ENCODE data around the gene RAD18. TPM values are rescaled to one million over a fixed set of nuclear protein-coding genes. Genes with fewer than 3 reads are reported as not detected.

The RAD18 gene
- total RNA-seq, 4 donors from 2014 or later, result 8.6 to 11.9 (median 9.7) TPM

DNA sequence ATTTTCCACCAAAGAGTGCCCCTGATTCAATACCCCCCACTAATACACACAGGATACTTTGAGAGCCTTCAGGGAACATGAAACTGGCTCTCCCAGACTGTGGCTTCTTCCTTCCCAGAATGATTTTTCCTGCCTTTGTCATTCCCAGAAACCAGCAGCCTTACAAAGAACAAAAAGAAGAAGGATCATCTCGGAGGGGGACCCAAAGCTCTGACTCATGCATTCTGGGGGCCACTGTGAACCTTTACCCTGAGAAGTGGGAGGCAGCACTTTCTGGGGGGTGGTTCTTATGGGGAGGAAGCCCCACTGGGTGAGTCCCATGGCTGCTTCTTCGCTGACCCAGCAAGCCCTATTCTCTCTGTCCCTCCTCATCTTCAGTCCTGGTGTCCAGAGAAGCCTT lies 44.7 kb upstream of the RAD18 start:
- in situ Hi-C loops (cut with MboI; ENCODE audit: low pct_ligation_motif_present in 1 of 4, low pct_unique_long_range_greater_than_20kb in 1 of 4, low sequenced_read_pairs in 3 of 4), result no loop called here
- H3K27ac ChIP-seq, result no peak overlapping the region
- H3K4me1 ChIP-seq, result no peaks in the 10 kb centered on the region
- WGBS, 2 donors (ENCODE audit: low coverage in 1 of 2), result 70% methylated on average over 2 of the region's 2 CpGs; no CpG with 5 or more reads in 1 of the 2 donors
- intact Hi-C loops (cut with DNase I; ENCODE audit: low total_unique reads), result no loop called here
- TF ChIP-seq POLR2AphosphoS5 (IDR thresholded peaks at IDR 0.05) (no peak), POLR2A (IDR thresholded peaks at IDR 0.05) (no peak)
- TF ChIP-seq, protein P1, sequence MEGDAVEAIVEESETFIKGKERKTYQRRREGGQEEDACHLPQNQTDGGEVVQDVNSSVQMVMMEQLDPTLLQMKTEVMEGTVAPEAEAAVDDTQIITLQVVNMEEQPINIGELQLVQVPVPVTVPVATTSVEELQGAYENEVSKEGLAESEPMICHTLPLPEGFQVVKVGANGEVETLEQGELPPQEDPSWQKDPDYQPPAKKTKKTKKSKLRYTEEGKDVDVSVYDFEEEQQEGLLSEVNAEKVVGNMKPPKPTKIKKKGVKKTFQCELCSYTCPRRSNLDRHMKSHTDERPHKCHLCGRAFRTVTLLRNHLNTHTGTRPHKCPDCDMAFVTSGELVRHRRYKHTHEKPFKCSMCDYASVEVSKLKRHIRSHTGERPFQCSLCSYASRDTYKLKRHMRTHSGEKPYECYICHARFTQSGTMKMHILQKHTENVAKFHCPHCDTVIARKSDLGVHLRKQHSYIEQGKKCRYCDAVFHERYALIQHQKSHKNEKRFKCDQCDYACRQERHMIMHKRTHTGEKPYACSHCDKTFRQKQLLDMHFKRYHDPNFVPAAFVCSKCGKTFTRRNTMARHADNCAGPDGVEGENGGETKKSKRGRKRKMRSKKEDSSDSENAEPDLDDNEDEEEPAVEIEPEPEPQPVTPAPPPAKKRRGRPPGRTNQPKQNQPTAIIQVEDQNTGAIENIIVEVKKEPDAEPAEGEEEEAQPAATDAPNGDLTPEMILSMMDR (IDR thresholded peaks at IDR 0.05), result no peak
- no peaks in the 10 kb centered on the region for H3K9me3 ChIP-seq
- no peak for DNase-seq
- H3K36me3 ChIP-seq, result no peaks in the 10 kb centered on the region
- H3K27me3 ChIP-seq, result no peaks in the 10 kb centered on the region
- H3K4me3 ChIP-seq, result no peak overlapping the region

DNA sequence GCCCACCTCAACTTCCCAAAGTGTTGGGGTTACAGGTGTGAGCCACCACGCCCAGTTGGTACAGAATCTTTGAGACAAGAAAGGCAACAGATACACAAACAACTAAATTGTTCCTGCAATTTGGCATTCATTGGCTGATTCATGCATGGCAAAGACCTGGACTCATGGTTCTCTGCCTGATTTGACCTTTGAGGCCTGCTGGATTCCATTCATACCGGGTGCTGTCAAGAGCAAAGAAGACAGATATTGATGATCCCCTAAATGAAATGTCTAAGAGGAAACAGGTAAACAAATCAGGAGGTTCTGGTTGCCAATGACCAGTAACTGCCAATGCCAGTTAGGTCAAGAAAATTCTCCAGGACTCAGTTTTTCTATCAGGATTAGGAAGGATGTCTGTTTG lies 43.9 kb upstream of the RAD18 start:
- Histone ChIP-seq H3K27me3 (no peaks in the 10 kb centered on the region), H3K4me3 (no peak overlapping the region), H3K9me3 (no peaks in the 10 kb centered on the region), H3K27ac (no peak overlapping the region), H3K36me3 (no peaks in the 10 kb centered on the region), H3K4me1 (no peaks in the 10 kb centered on the region)
- no peak for DNase-seq
- in situ Hi-C loops (cut with MboI; ENCODE audit: low pct_ligation_motif_present in 1 of 4, low pct_unique_long_range_greater_than_20kb in 1 of 4, low sequenced_read_pairs in 3 of 4), result no loop called here
- TF ChIP-seq EP300 (IDR thresholded peaks at IDR 0.05; ENCODE audit: low read depth) (no peak), POLR2A (IDR thresholded peaks at IDR 0.05) (no peak), POLR2AphosphoS5 (IDR thresholded peaks at IDR 0.05) (no peak)
- TF ChIP-seq, protein P1 (IDR thresholded peaks at IDR 0.05), result no peak
- WGBS, 2 donors (ENCODE audit: low coverage in 1 of 2), result 77% methylated on average over 2 of the region's 2 CpGs; no CpG with 5 or more reads in 1 of the 2 donors
- intact Hi-C loops (cut with DNase I; ENCODE audit: low total_unique reads), result no loop called here

DNA sequence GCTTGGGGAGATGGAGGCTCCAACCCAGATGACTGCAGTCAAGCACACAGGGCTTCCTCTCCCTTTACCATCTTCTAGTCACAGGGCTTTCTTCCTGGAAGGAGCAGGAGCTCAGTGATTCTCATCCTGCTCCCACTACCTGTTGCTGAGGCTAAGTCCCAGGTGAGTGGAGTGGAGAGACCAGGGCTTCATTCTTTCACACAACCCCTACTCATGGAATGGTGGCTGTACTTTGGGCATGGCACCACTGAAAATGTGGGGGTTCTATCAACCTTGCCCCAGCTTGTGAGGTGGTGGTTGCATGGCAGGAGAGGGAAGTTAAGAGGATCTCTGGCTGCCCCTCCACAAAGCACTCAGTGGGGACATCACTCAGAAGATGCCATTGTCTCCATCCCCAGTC lies 36.8 kb upstream of the RAD18 start:
- TF ChIP-seq, protein P1 (IDR thresholded peaks at IDR 0.05), result no peak
- TF ChIP-seq POLR2AphosphoS5 (IDR thresholded peaks at IDR 0.05) (no peak), POLR2A (IDR thresholded peaks at IDR 0.05) (no peak), EP300 (IDR thresholded peaks at IDR 0.05; ENCODE audit: low read depth) (no peak)
- Histone ChIP-seq H3K4me3 (no peak overlapping the region), H3K27ac (no peak overlapping the region), H3K36me3 (no peaks in the 10 kb centered on the region), H3K4me1 (no peaks in the 10 kb centered on the region), H3K9me3 (no peaks in the 10 kb centered on the region), H3K27me3 (no peaks in the 10 kb centered on the region)
- in situ Hi-C loops (cut with MboI; ENCODE audit: low pct_ligation_motif_present in 1 of 4, low pct_unique_long_range_greater_than_20kb in 1 of 4, low sequenced_read_pairs in 3 of 4), result no loop called here
- intact Hi-C loops (cut with DNase I; ENCODE audit: low total_unique reads), result no loop called here
- DNase-seq, result no peak

DNA sequence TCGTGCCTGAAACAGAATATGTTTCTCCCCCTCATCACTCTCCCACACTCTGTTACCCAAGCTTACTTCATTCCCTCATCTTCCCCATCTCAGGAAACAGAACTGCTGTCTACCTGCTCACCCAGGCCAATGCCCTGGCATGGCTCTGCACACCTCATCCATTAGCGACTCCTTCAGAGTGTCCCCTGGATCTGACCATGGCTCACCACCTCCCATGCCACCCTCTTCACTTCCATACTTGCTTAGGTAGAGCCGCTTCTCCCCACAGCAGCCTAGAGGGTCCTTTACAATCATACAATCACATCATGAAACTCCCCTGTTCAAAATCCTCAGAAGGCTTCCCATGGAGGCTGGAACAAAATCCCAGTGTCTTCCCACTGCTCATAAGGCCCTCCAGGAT lies 33.9 kb upstream of the RAD18 start:
- intact Hi-C loops (cut with DNase I; ENCODE audit: low total_unique reads) (no loop called here), in situ Hi-C loops (cut with MboI; ENCODE audit: low pct_ligation_motif_present in 1 of 4, low pct_unique_long_range_greater_than_20kb in 1 of 4, low sequenced_read_pairs in 3 of 4) (loop anchor here in 1 of 4 donors (10.0 kb wide), 1 partner anchor 68 kb away; no protein-coding TSS in a partner anchor)
- H3K4me3 ChIP-seq, result no peak overlapping the region
- no peaks in the 10 kb centered on the region for H3K4me1 ChIP-seq
- DNase-seq, result no peak
- H3K27ac ChIP-seq, result peak overlapping the region in 1 of 4 donors; percentile 41
- TF ChIP-seq POLR2AphosphoS5 (IDR thresholded peaks at IDR 0.05) (no peak), POLR2A (IDR thresholded peaks at IDR 0.05) (no peak), EP300 (IDR thresholded peaks at IDR 0.05; ENCODE audit: low read depth) (no peak)
- TF ChIP-seq, protein P1 (IDR thresholded peaks at IDR 0.05), result no peak
- no peaks in the 10 kb centered on the region for H3K27me3 ChIP-seq
- no peaks in the 10 kb centered on the region for H3K36me3 ChIP-seq
- 40 to 70% methylated on average over 1 to 3 of the region's 3 CpGs for WGBS, 2 donors (ENCODE audit: low coverage in 1 of 2)
- no peaks in the 10 kb centered on the region for H3K9me3 ChIP-seq

All from transverse colon (tissue), 4 donors.